Right atrium auricular region (tissue), 2 donors: ENCODE results near the gene UBAP2. TPM values are rescaled to one million over a fixed set of nuclear protein-coding genes. Genes with fewer than 3 reads are reported as not detected.

Experiments
- DNase-seq: peaks from one replicate; pipeline ENCODE4 v3.0.0-alpha.2; 2019; ENCODE audit warnings: low spot score
- H3K27ac ChIP-seq, 2 donors: fragments of 200-600 bp; sonication (generic); 1 replicate in 1 of 2; 2 replicates in 1 of 2; pipeline ENCODE4 v1.5.1; 2016 to 2019
- H3K27me3 ChIP-seq, 2 donors: fragments of 200-600 bp; sonication (generic); one replicate each; pipeline versions ENCODE4 v1.5.1 to v1.6.0; 2017 to 2019
- H3K36me3 ChIP-seq: fragments of 200-600 bp; sonication (generic); one replicate; pipeline ENCODE4 v1.5.1; 2016
- H3K4me1 ChIP-seq, 2 donors: fragments of 200-600 bp; sonication (generic); one replicate each; pipeline versions ENCODE4 v1.5.1 to v1.6.0; 2017 to 2019
- H3K4me3 ChIP-seq, 2 donors: fragments of 200-600 bp; sonication (generic); 1 replicate in 1 of 2; 2 replicates in 1 of 2; pipeline ENCODE4 v1.5.1; 2017 to 2019; ENCODE audit warnings: mild to moderate bottlenecking in 1 of 2, moderate library complexity in 1 of 2
- H3K9me3 ChIP-seq, 2 donors: fragments of 200-600 bp; sonication (generic); one replicate each; pipeline ENCODE4 v1.5.1; 2019
- CTCF ChIP-seq, 2 donors: fragments of 200-600 bp; sonication (generic); IDR thresholded peaks; one replicate each; pipeline ENCODE4 v1.5.1; 2019; ENCODE audit warnings: antibody characterized with exemption in 2 of 2
- total RNA-seq, 2 donors: library from RNA; depleted of rRNA; stranded (reverse); fragments of >200 nt; gene quantifications; one replicate each; pipeline ENCODE4 v1.1.0, GENCODE V29; 2016

The UBAP2 gene
- total RNA-seq, 2 donors from 2014 or later, result 17.3 to 21.8 TPM

- Histone ChIP-seq H3K36me3 (no peaks in the 10 kb centered on the region), H3K4me1 (no peaks in the 10 kb centered on the region), H3K27ac (no peak overlapping the region), H3K27me3 (no peaks in the 10 kb centered on the region), H3K9me3 (no peaks in the 10 kb centered on the region), H3K4me3 (no peak overlapping the region)
- DNase-seq, result no peak
- TF ChIP-seq CTCF (IDR thresholded peaks at IDR 0.05), result no peak
Observed at GRCh38 chr9:34016149-34016548, 32.5 kb downstream of the UBAP2 start.

GRCh38 chr9:34010979-34011378 is 37.7 kb downstream of the UBAP2 start:
- peak in 1 of 2 donors; percentile 46 for TF ChIP-seq CTCF (IDR thresholded peaks at IDR 0.05)
- no peak for DNase-seq
- Histone ChIP-seq H3K4me3 (no peak overlapping the region), H3K27me3 (no peaks in the 10 kb centered on the region), H3K4me1 (no peaks in the 10 kb centered on the region), H3K36me3 (peaks cover 5% of the 10 kb centered on the region), H3K9me3 (no peaks in the 10 kb centered on the region), H3K27ac (no peak overlapping the region)

GRCh38 chr9:34001951-34002350 is 46.7 kb downstream of the UBAP2 start:
- no peaks in the 10 kb centered on the region for H3K9me3 ChIP-seq
- no peak overlapping the region for H3K27ac ChIP-seq
- H3K4me1 ChIP-seq, result no peaks in the 10 kb centered on the region
- DNase-seq, result no peak
- TF ChIP-seq CTCF (IDR thresholded peaks at IDR 0.05), result no peak
- peaks cover 6% of the 10 kb centered on the region for H3K36me3 ChIP-seq
- no peak overlapping the region for H3K4me3 ChIP-seq
- no peaks in the 10 kb centered on the region for H3K27me3 ChIP-seq

- no peaks in the 10 kb centered on the region for H3K27me3 ChIP-seq
- no peak overlapping the region for H3K4me3 ChIP-seq
- DNase-seq, result no peak
- H3K36me3 ChIP-seq, result peaks cover 4% of the 10 kb centered on the region
- H3K4me1 ChIP-seq, result no peaks in the 10 kb centered on the region
- TF ChIP-seq CTCF (IDR thresholded peaks at IDR 0.05), result no peak
- H3K9me3 ChIP-seq, result no peaks in the 10 kb centered on the region
- no peak overlapping the region for H3K27ac ChIP-seq
Observed at GRCh38 chr9:34001298-34001697, 47.4 kb downstream of the UBAP2 start.

- TF ChIP-seq CTCF (IDR thresholded peaks at IDR 0.05), result no peak
- H3K27ac ChIP-seq, result no peak overlapping the region
- H3K27me3 ChIP-seq, result no peaks in the 10 kb centered on the region
- no peaks in the 10 kb centered on the region for H3K9me3 ChIP-seq
- no peaks in the 10 kb centered on the region for H3K4me1 ChIP-seq
- H3K36me3 ChIP-seq, result no peaks in the 10 kb centered on the region
- no peak overlapping the region for H3K4me3 ChIP-seq
- DNase-seq, result no peak
Observed at GRCh38 chr9:33995449-33995848, 53.2 kb downstream of the UBAP2 start.

GRCh38 chr9:33993104-33993503 is 55.6 kb downstream of the UBAP2 start:
- TF ChIP-seq CTCF (IDR thresholded peaks at IDR 0.05), result no peak
- Histone ChIP-seq H3K4me1 (no peaks in the 10 kb centered on the region), H3K36me3 (peaks cover 7% of the 10 kb centered on the region), H3K27me3 (no peaks in the 10 kb centered on the region), H3K4me3 (no peak overlapping the region), H3K9me3 (no peaks in the 10 kb centered on the region), H3K27ac (no peak overlapping the region)
- DNase-seq, result no peak
